Measurements from ENCODE around the gene SAMD4B.

DNA sequence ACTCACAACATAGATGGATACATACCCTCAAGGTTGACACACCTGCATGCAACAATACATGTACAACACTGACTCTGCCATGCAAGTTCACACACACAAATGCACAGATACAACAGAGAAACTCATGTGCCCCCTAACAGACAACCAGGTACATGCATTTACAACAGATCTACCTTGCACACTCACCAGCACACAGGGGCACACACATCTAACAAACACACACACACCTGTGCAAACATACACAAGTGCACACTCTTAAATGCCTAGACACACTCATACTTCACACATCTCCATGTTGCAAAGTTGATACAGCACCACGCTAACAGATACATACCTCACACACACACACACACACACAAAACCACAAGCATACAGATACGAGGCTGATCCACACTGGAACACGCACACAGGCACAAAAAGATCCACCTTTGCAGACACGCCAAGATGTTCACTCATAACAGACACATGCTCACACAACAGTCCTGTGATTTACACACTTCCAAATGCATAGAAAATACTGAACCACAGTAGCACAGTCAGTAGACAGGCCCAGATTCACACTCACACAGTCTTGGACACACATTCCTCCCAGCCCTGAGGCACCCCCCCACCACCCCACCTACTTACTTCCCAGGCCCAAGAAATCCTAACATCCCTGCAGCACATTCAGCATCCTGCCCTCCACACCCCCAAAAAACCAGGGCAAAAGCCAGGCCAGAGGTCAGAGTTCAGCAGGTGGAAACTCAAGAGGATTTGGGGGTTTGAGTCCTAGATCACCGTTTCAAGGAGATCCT is 22.9 kb upstream of the SAMD4B start:
- TF ChIP-seq, protein P1, sequence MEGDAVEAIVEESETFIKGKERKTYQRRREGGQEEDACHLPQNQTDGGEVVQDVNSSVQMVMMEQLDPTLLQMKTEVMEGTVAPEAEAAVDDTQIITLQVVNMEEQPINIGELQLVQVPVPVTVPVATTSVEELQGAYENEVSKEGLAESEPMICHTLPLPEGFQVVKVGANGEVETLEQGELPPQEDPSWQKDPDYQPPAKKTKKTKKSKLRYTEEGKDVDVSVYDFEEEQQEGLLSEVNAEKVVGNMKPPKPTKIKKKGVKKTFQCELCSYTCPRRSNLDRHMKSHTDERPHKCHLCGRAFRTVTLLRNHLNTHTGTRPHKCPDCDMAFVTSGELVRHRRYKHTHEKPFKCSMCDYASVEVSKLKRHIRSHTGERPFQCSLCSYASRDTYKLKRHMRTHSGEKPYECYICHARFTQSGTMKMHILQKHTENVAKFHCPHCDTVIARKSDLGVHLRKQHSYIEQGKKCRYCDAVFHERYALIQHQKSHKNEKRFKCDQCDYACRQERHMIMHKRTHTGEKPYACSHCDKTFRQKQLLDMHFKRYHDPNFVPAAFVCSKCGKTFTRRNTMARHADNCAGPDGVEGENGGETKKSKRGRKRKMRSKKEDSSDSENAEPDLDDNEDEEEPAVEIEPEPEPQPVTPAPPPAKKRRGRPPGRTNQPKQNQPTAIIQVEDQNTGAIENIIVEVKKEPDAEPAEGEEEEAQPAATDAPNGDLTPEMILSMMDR (IDR thresholded peaks at IDR 0.05): no peak
- TF ChIP-seq POLR2A (IDR thresholded peaks at IDR 0.05): no peak
- no peak for TF ChIP-seq EP300 (IDR thresholded peaks at IDR 0.05)
- TF ChIP-seq POLR2AphosphoS5 (IDR thresholded peaks at IDR 0.05): no peak
